ENCODE measurements around the gene AR. TPM values are rescaled to one million over a fixed set of nuclear protein-coding genes. Genes with fewer than 3 reads are reported as not detected.
"Not testable (repeated sequence)": the region's sequence is repeated elsewhere in the genome, so short reads cannot be mapped to it uniquely, and the experiment has no call there.

The AR gene
- total RNA-seq, 5 donors from 2014 or later (not counting 1 experiment from before 2014, with no cell fraction given) = 0.14 to 0.40 (median 0.32) TPM

DNA sequence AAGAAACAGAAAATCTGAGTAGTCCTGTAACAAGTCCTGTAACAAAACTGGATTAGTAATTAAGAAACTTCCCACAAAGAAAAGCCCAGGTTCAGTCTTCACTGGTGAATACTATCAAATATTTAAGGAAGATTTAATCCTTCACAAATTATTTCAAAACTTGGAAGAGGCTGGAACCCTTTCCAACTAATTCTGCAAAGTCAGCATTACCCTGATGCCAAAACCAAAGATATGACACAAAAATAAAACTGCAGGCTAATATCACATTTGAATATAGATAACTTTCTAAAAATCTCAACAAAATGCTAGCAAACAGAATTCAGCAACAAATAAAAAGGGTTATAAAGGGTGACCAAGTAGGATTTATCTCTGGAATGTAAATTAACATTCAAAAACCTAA, 80.5 kb downstream of the AR start:
- Mint-ChIP-seq H3K36me3 (no peaks in the 10 kb centered on the region), H3K4me1 (no peaks in the 10 kb centered on the region), H3K27me3 (no peaks in the 10 kb centered on the region), H3K27ac (no peak overlapping the region), H3K4me3 (no peak overlapping the region), H3K9me3 (peaks cover 0 to 5% (median 0%) of the 10 kb centered on the region in 3 donors)
- ChIA-PET CTCF (no interaction called here), POLR2A (no interaction called here)
- ATAC-seq (replicated peaks in 1 of 4) (no peak), DNase-seq (no peak)
- H3K36me3 ChIP-seq (ENCODE audit: control insufficient read depth in 2 of 2, extremely low read depth in 1 of 2, insufficient read depth in 1 of 2, low read length in 1 of 2) = no peaks in the 10 kb centered on the region
- no peaks in the 10 kb centered on the region for H3K9me3 ChIP-seq
- no peaks in the 10 kb centered on the region for H3K4me1 ChIP-seq (ENCODE audit: control insufficient read depth in 1 of 2, extremely low read depth in 1 of 2, insufficient read depth in 2 of 2, low read length in 2 of 2)
- no peak overlapping the region for H3K27ac ChIP-seq (ENCODE audit: low read length)
- H3K27me3 ChIP-seq (replicated peaks in 1 of 2; ENCODE audit: control insufficient read depth in 2 of 2, extremely low read depth in 1 of 2, insufficient read depth in 2 of 2, low read length in 1 of 2) = no peaks in the 10 kb centered on the region
- H3K4me3 ChIP-seq (ENCODE audit: control insufficient read depth in 1 of 2, extremely low read depth in 1 of 2, low read length in 1 of 2) = no peak overlapping the region

DNA sequence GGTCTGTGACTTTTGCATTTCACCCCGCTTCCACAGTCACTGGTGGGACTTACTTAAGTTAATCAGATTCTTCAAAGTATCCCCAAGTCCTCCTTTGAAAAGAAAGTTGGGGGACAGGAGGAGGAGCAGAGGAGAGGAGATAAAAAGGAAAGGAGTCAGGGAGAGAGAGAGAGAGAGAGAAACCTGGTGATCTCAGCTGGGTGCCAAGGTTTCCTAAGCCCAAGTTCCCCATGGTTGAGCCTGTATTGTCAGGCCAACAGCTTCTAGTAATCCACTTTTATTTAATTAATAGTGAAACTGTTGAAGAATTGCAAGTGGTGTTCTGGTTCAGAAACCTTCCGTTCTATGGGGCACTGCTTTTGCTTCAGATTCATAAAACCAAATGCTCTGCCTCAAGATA, 91.6 kb downstream of the AR start:
- Mint-ChIP-seq H3K27ac (no peak overlapping the region), H3K4me1 (no peaks in the 10 kb centered on the region), H3K36me3 (no peaks in the 10 kb centered on the region), H3K9me3 (peaks cover 0 to 5% (median 0%) of the 10 kb centered on the region in 3 donors), H3K27me3 (no peaks in the 10 kb centered on the region), H3K4me3 (no peak overlapping the region)
- Histone ChIP-seq H3K36me3 (ENCODE audit: control insufficient read depth in 2 of 2, extremely low read depth in 1 of 2, insufficient read depth in 1 of 2, low read length in 1 of 2) (no peaks in the 10 kb centered on the region), H3K27me3 (replicated peaks in 1 of 2; ENCODE audit: control insufficient read depth in 2 of 2, extremely low read depth in 1 of 2, insufficient read depth in 2 of 2, low read length in 1 of 2) (no peaks in the 10 kb centered on the region), H3K9me3 (no peaks in the 10 kb centered on the region), H3K4me3 (ENCODE audit: control insufficient read depth in 1 of 2, extremely low read depth in 1 of 2, low read length in 1 of 2) (no peak overlapping the region), H3K27ac (ENCODE audit: low read length) (no peak overlapping the region), H3K4me1 (ENCODE audit: control insufficient read depth in 1 of 2, extremely low read depth in 1 of 2, insufficient read depth in 2 of 2, low read length in 2 of 2) (no peaks in the 10 kb centered on the region)
- ATAC-seq (replicated peaks in 1 of 4) (no peak), DNase-seq (no peak)
- no CpG with 5 or more reads among the region's 2 CpGs for WGBS (ENCODE audit: insufficient coverage)
- POLR2A ChIA-PET = no interaction called here
- CTCF ChIA-PET = no interaction called here

DNA sequence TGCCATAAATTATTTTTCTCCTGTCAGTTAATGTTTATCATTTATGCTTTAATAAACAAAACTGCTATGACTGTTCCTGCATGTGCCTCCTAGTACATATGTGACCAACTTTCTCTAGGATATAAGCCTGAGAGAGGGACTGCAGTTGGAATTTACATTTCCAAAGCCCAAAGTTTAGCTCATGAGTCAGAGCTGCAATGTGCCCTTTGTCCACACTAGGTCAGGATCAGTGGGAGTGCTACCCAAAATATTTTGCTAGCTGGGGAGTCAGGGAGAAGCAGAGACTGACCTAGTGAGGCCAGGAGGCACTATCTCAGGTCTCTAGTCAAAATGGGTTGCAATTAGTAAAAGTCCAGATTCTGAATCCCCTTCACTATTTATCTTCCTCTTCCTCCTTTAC, 92.7 kb downstream of the AR start:
- no peak overlapping the region for H3K4me3 ChIP-seq (ENCODE audit: control insufficient read depth in 1 of 2, extremely low read depth in 1 of 2, low read length in 1 of 2)
- H3K9me3 Mint-ChIP-seq = peaks cover 0 to 5% (median 0%) of the 10 kb centered on the region in 3 donors
- no peak overlapping the region for H3K27ac Mint-ChIP-seq
- DNase-seq (no peak), ATAC-seq (replicated peaks in 1 of 4) (no peak)
- H3K4me1 ChIP-seq (ENCODE audit: control insufficient read depth in 1 of 2, extremely low read depth in 1 of 2, insufficient read depth in 2 of 2, low read length in 2 of 2) = no peaks in the 10 kb centered on the region
- no peaks in the 10 kb centered on the region for H3K4me1 Mint-ChIP-seq
- peaks cover 0 to 7% of the 10 kb centered on the region in 2 donors for H3K27me3 Mint-ChIP-seq
- POLR2A ChIA-PET = no interaction called here
- H3K36me3 ChIP-seq (ENCODE audit: control insufficient read depth in 2 of 2, extremely low read depth in 1 of 2, insufficient read depth in 1 of 2, low read length in 1 of 2) = no peaks in the 10 kb centered on the region
- no peaks in the 10 kb centered on the region for H3K9me3 ChIP-seq
- no peak overlapping the region for H3K27ac ChIP-seq (ENCODE audit: low read length)
- no peaks in the 10 kb centered on the region for H3K27me3 ChIP-seq (replicated peaks in 1 of 2; ENCODE audit: control insufficient read depth in 2 of 2, extremely low read depth in 1 of 2, insufficient read depth in 2 of 2, low read length in 1 of 2)
- H3K36me3 Mint-ChIP-seq = no peaks in the 10 kb centered on the region
- CTCF ChIA-PET = no interaction called here
- no peak overlapping the region for H3K4me3 Mint-ChIP-seq

DNA sequence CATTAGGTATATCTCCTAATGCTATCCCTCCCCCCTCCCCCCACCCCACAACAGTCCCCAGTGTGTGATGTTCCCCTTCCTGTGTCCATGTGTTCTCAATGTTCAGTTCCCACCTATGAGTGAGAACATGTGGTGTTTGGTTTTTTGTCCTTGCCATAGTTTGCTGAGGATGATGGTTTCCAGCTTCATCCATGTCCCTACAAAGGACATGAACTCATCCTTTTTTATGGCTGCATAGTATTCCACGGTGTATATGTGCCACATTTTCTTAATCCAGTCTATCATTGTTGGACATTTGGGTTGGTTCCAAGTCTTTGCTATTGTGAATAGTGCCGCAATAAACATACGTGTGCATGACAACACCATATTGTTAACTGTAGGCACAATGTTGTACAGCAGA, 93.5 kb downstream of the AR start:
- H3K27me3 ChIP-seq (replicated peaks in 1 of 2; ENCODE audit: control insufficient read depth in 2 of 2, extremely low read depth in 1 of 2, insufficient read depth in 2 of 2, low read length in 1 of 2); H3K27me3 Mint-ChIP-seq; H3K9me3 ChIP-seq; H3K36me3 ChIP-seq (ENCODE audit: control insufficient read depth in 2 of 2, extremely low read depth in 1 of 2, insufficient read depth in 1 of 2, low read length in 1 of 2); H3K27ac Mint-ChIP-seq; H3K4me3 ChIP-seq (ENCODE audit: control insufficient read depth in 1 of 2, extremely low read depth in 1 of 2, low read length in 1 of 2); DNase-seq; POLR2A ChIA-PET; H3K36me3 Mint-ChIP-seq; ATAC-seq (replicated peaks in 1 of 4); H3K9me3 Mint-ChIP-seq; H3K27ac ChIP-seq (ENCODE audit: low read length); H3K4me1 ChIP-seq (ENCODE audit: control insufficient read depth in 1 of 2, extremely low read depth in 1 of 2, insufficient read depth in 2 of 2, low read length in 2 of 2); H3K4me3 Mint-ChIP-seq; CTCF ChIA-PET; H3K4me1 Mint-ChIP-seq: not testable (repeated sequence)
- WGBS (ENCODE audit: insufficient coverage) = no CpG with 5 or more reads among the region's 3 CpGs

DNA sequence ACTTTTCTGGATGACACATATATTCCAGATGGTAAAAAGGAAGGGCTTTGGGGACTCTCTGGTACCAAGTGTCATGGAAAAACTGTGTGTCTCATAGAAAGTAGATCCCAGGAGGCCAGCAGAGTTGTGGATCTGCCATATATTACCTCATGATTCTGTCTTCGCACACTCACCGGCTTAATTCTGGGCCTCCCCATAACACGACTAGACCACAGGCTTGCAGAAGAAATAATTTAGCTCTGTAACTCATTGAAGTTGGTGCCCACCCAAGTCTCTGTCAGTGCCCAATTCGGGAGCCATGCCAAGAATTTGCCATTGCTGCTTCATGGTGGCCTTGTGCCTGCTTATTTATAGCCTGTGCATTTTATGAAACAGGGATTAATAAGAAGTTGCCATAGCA, 104.5 kb downstream of the AR start:
- no peaks in the 10 kb centered on the region for H3K9me3 ChIP-seq
- ChIA-PET CTCF (no interaction called here), POLR2A (no interaction called here)
- no peaks in the 10 kb centered on the region for H3K4me1 Mint-ChIP-seq
- no peaks in the 10 kb centered on the region for H3K36me3 Mint-ChIP-seq
- 67% methylated on average over 2 of the region's 4 CpGs for WGBS (ENCODE audit: insufficient coverage)
- no peaks in the 10 kb centered on the region for H3K27me3 ChIP-seq (replicated peaks in 1 of 2; ENCODE audit: control insufficient read depth in 2 of 2, extremely low read depth in 1 of 2, insufficient read depth in 2 of 2, low read length in 1 of 2)
- ATAC-seq (replicated peaks in 1 of 4) (no peak), DNase-seq (no peak)
- no peaks in the 10 kb centered on the region for H3K9me3 Mint-ChIP-seq
- no peak overlapping the region for H3K27ac ChIP-seq (ENCODE audit: low read length)
- H3K27me3 Mint-ChIP-seq = peaks cover 0 to 25% of the 10 kb centered on the region in 2 donors
- H3K36me3 ChIP-seq (ENCODE audit: control insufficient read depth in 2 of 2, extremely low read depth in 1 of 2, insufficient read depth in 1 of 2, low read length in 1 of 2) = no peaks in the 10 kb centered on the region
- no peaks in the 10 kb centered on the region for H3K4me1 ChIP-seq (ENCODE audit: control insufficient read depth in 1 of 2, extremely low read depth in 1 of 2, insufficient read depth in 2 of 2, low read length in 2 of 2)
- no peak overlapping the region for H3K4me3 ChIP-seq (ENCODE audit: control insufficient read depth in 1 of 2, extremely low read depth in 1 of 2, low read length in 1 of 2)
- H3K27ac Mint-ChIP-seq = no peak overlapping the region
- H3K4me3 Mint-ChIP-seq = no peak overlapping the region

DNA sequence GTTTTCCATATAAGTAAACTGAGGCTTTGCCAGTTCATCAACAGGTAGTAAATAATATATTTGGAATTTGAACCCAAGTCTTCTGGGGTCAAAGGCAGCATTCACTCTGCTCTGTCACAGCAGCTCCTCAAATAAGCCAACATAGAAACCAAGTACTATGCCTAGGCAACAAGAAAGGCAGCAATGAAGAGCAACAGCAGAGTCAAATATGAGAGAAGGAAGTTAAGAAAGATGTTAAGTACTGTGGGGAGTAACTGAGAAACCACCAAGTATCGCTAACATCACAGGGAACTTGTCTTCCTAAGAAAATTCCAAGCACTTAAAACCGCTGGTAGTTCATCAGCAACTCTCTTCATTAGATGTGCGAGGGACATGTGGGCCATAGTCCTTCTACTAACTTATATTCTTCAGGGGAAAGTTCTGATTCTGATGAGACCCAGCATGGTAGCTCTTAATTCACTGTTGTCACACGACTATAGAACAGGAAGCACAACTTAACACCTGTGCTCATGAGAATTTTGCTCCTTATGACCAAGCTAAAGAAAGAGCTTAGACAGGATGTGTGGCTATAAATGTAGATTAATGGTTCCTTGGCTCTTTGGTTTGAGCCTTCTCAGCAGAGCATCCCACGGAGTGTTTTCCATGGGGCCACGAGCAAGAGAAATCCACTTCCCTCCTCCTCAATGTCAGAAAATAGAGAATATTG, 107.8 kb downstream of the AR start:
- DNase-seq (no peak), ATAC-seq (replicated peaks in 1 of 4) (no peak)
- Histone ChIP-seq H3K27ac (ENCODE audit: low read length) (no peak overlapping the region), H3K27me3 (replicated peaks in 1 of 2; ENCODE audit: control insufficient read depth in 2 of 2, extremely low read depth in 1 of 2, insufficient read depth in 2 of 2, low read length in 1 of 2) (no peaks in the 10 kb centered on the region), H3K36me3 (ENCODE audit: control insufficient read depth in 2 of 2, extremely low read depth in 1 of 2, insufficient read depth in 1 of 2, low read length in 1 of 2) (no peaks in the 10 kb centered on the region), H3K9me3 (no peaks in the 10 kb centered on the region), H3K4me3 (ENCODE audit: control insufficient read depth in 1 of 2, extremely low read depth in 1 of 2, low read length in 1 of 2) (no peak overlapping the region), H3K4me1 (ENCODE audit: control insufficient read depth in 1 of 2, extremely low read depth in 1 of 2, insufficient read depth in 2 of 2, low read length in 2 of 2) (no peaks in the 10 kb centered on the region)
- H3K4me3 Mint-ChIP-seq = no peak overlapping the region
- H3K27me3 Mint-ChIP-seq = peaks cover 0 to 19% of the 10 kb centered on the region in 2 donors
- WGBS (ENCODE audit: insufficient coverage) = 80% methylated on average over 2 of the region's 6 CpGs
- ChIA-PET CTCF (no interaction called here), POLR2A (no interaction called here)
- H3K4me1 Mint-ChIP-seq = no peaks in the 10 kb centered on the region
- H3K36me3 Mint-ChIP-seq = no peaks in the 10 kb centered on the region
- no peaks in the 10 kb centered on the region for H3K9me3 Mint-ChIP-seq
- H3K27ac Mint-ChIP-seq = no peak overlapping the region

DNA sequence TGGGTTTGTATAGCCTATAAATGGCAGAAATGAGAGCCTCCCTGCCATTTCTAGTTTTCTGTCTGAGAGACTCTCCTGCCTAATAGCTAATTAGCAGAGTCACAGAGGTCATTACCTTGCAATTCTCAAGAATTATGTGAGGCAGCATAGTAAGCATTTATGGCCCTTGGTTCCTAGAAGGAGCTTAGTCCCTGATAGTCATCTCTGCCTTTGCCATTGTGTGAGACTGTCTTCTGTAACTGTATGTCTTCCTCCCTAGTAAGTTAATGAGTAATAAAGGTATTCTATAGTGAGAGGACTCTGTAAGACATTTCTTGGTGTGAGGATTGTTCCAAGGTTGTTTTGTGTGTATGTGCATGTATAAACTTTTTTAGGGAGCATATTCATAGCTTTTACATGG, 108.7 kb downstream of the AR start:
- POLR2A ChIA-PET = no interaction called here
- CTCF ChIA-PET = no interaction called here
- no peaks in the 10 kb centered on the region for H3K27me3 ChIP-seq (replicated peaks in 1 of 2; ENCODE audit: control insufficient read depth in 2 of 2, extremely low read depth in 1 of 2, insufficient read depth in 2 of 2, low read length in 1 of 2)
- H3K36me3 ChIP-seq (ENCODE audit: control insufficient read depth in 2 of 2, extremely low read depth in 1 of 2, insufficient read depth in 1 of 2, low read length in 1 of 2) = no peaks in the 10 kb centered on the region
- H3K4me3 ChIP-seq (ENCODE audit: control insufficient read depth in 1 of 2, extremely low read depth in 1 of 2, low read length in 1 of 2) = no peak overlapping the region
- Mint-ChIP-seq H3K27me3 (peaks cover 0 to 21% of the 10 kb centered on the region in 2 donors), H3K27ac (no peak overlapping the region), H3K4me3 (no peak overlapping the region), H3K9me3 (no peaks in the 10 kb centered on the region), H3K36me3 (no peaks in the 10 kb centered on the region), H3K4me1 (no peaks in the 10 kb centered on the region)
- H3K9me3 ChIP-seq = no peaks in the 10 kb centered on the region
- ATAC-seq (replicated peaks in 1 of 4) = no peak
- DNase-seq = no peak
- H3K27ac ChIP-seq (ENCODE audit: low read length) = no peak overlapping the region
- no peaks in the 10 kb centered on the region for H3K4me1 ChIP-seq (ENCODE audit: control insufficient read depth in 1 of 2, extremely low read depth in 1 of 2, insufficient read depth in 2 of 2, low read length in 2 of 2)

All from T-cell (primary cell).